Heart right ventricle (tissue), 16 donors: Measurements from ENCODE around the gene IP6K1. TPM values are rescaled to one million over a fixed set of nuclear protein-coding genes. Genes with fewer than 3 reads are reported as not detected.

ENCODE experiments used
- ATAC-seq, 8 donors: fragments of 200-7000 bp; cut with Tn5 transposase; one replicate each; pipeline ENCODE4 v1.9.1; 2020; ENCODE audit warnings: mild to moderate bottlenecking in 8 of 8, moderate library complexity in 8 of 8, moderate number of reproducible peaks in 1 of 8
- DNase-seq, 2 donors: peaks; one replicate each; pipeline ENCODE4 v3.0.0-alpha.2; 2020
- H3K27ac ChIP-seq, 10 donors: fragments of 200-600 bp; sonication (generic) in 2 of 10; one replicate each; pipeline versions ENCODE4 v1.5.0 to v1.8.0; 2020 to 2022; ENCODE audit warnings: mild to moderate bottlenecking in 3 of 10
- H3K27me3 ChIP-seq, 7 donors: fragments of 200-600 bp; one replicate each; pipeline ENCODE4 v1.8.0; 2021 to 2022; ENCODE audit warnings: mild to moderate bottlenecking in 2 of 7
- H3K36me3 ChIP-seq, 9 donors: fragments of 200-600 bp; sonication (generic) in 1 of 9; one replicate each; pipeline versions ENCODE4 v1.5.0 to v1.8.0; 2020 to 2022; ENCODE audit warnings: mild to moderate bottlenecking in 2 of 9
- H3K4me1 ChIP-seq, 9 donors: fragments of 200-600 bp; sonication (generic) in 1 of 9; one replicate each; pipeline versions ENCODE4 v1.5.0 to v1.8.0; 2020 to 2022; ENCODE audit warnings: mild to moderate bottlenecking in 4 of 9
- H3K4me3 ChIP-seq, 10 donors: fragments of 200-600 bp; sonication (generic) in 2 of 10; one replicate each; pipeline versions ENCODE4 v1.5.0 to v1.8.0; 2020 to 2022; ENCODE audit warnings: mild to moderate bottlenecking in 7 of 10, moderate library complexity in 2 of 10
- H3K9me3 ChIP-seq, 11 donors: fragments of 200-600 bp in 10 of 11; sonication (generic) in 2 of 11; one replicate each; pipeline versions ENCODE4 v1.5.0 to v1.8.0; 2013 to 2022; ENCODE audit warnings: mild to moderate bottlenecking in 2 of 11, control low read depth in 1 of 11, moderate library complexity in 1 of 11
- WGBS, 2 donors: extraction: QIAGEN DNeasy Blood & Tissue Kit; methylation state at CpG; one replicate each; pipeline ENCODE4 v1.1.7; 2013; ENCODE audit warnings: inconsistent platforms in 1 of 2; 5-methylcytosine and 5-hydroxymethylcytosine counted together
- intact Hi-C, 10 donors: fragments of 100-400 bp; cut with DNase I; formaldehyde crosslinking; loops; one replicate each; pipeline versions ENCODE4 v1.11.1 to v1.14.2; 2022
- polyA plus RNA-seq, 2 donors: library from polyadenylated mRNA; stranded (reverse); fragments of 200-250 nt; gene quantifications; one replicate each; pipeline ENCODE4 v1.2.3, GENCODE V29; 2013
- total RNA-seq, 10 donors: library from RNA; stranded (reverse); fragmentation: NEBNext Ultra II Directional in 3 of 10; extraction: Animal tissue kit (Norgen Biotek cat#: 25700) in 3 of 10; gene quantifications; one replicate each; pipeline versions ENCODE4 v1.2.1 to v1.2.4, GENCODE V29; 2021 to 2023
- TF ChIP-seq, protein P1 (sequence below), 9 donors: fragments of 200-600 bp; sonication (generic) in 2 of 9; IDR thresholded peaks; one replicate each; pipeline versions ENCODE4 v1.5.0 to v1.8.0; 2021 to 2022; ENCODE audit warnings: antibody characterized with exemption in 9 of 9, mild to moderate bottlenecking in 5 of 9, moderate library complexity in 1 of 9
- donor health status: Arrhythmogenic right ventricular cardiomyopathy.
- donor health status: ischemic (EF 13 %, LVEDD 7.1; RV severe dilation, severe dysfunction).
- donor health status: healthy with polysubstance abuse.
- donor health status: DM: no; HTN: yes; CAD: no.
- donor health status: DM: no; HTN: no; CAD: no.
- donor health status: ischemic (EF 25% LVEDD 6.9; RV normal size, moderate dysfunction).
- donor health status: ischemic (EF 25% LVEDD 5.7; RV mildly dilated, moderate dysfunction).
- donor health status: healthy.
- donor health status: DM: yes; HTN: yes; CAD: no.
- donor health status: Ischemic cardiomyopathy.
- donor health status: ischemic (EF 35%, LVEDD 5.7; RV mildly dilated, moderate dysfunction).
- donor health status: nonischemic (EF 11% LVEDD 7.7; RV severe dilation, severe dysfunction).
- donor health status: DM: yes; HTN: yes; CAD: no.
- donor health status: PGD.
- donor health status: ischemic (EF 29% LVEDD 5.4; RV normal size, mild dysfunction).
- donor health status: nonischemic (EF 23%, LVEDD 6.1; RV moderate dilation, normal function).

IP6K1 gene
- total and polyA plus RNA-seq, 12 donors, result 9.0 to 24.4 (median 16.5) TPM

GRCh38 chr3:49714728-49715550 lies 71.4 kb downstream of the IP6K1 start:
- Histone ChIP-seq H3K4me3 (no peak overlapping the region), H3K36me3 (peaks cover 0 to 68% (median 8%) of the 10 kb centered on the region in 9 donors), H3K9me3 (no peaks in the 10 kb centered on the region), H3K27ac (no peak overlapping the region), H3K4me1 (peaks cover 5 to 19% (median 14%) of the 10 kb centered on the region in 9 donors), H3K27me3 (no peaks in the 10 kb centered on the region)
- ATAC-seq (no peak), DNase-seq (no peak)
- WGBS, 2 donors, result 88 to 91% methylated on average over 13 of the region's 13 CpGs
- intact Hi-C loops, result no loop called here
- TF ChIP-seq, protein P1, sequence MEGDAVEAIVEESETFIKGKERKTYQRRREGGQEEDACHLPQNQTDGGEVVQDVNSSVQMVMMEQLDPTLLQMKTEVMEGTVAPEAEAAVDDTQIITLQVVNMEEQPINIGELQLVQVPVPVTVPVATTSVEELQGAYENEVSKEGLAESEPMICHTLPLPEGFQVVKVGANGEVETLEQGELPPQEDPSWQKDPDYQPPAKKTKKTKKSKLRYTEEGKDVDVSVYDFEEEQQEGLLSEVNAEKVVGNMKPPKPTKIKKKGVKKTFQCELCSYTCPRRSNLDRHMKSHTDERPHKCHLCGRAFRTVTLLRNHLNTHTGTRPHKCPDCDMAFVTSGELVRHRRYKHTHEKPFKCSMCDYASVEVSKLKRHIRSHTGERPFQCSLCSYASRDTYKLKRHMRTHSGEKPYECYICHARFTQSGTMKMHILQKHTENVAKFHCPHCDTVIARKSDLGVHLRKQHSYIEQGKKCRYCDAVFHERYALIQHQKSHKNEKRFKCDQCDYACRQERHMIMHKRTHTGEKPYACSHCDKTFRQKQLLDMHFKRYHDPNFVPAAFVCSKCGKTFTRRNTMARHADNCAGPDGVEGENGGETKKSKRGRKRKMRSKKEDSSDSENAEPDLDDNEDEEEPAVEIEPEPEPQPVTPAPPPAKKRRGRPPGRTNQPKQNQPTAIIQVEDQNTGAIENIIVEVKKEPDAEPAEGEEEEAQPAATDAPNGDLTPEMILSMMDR (IDR thresholded peaks at IDR 0.05), result no peak

DNA sequence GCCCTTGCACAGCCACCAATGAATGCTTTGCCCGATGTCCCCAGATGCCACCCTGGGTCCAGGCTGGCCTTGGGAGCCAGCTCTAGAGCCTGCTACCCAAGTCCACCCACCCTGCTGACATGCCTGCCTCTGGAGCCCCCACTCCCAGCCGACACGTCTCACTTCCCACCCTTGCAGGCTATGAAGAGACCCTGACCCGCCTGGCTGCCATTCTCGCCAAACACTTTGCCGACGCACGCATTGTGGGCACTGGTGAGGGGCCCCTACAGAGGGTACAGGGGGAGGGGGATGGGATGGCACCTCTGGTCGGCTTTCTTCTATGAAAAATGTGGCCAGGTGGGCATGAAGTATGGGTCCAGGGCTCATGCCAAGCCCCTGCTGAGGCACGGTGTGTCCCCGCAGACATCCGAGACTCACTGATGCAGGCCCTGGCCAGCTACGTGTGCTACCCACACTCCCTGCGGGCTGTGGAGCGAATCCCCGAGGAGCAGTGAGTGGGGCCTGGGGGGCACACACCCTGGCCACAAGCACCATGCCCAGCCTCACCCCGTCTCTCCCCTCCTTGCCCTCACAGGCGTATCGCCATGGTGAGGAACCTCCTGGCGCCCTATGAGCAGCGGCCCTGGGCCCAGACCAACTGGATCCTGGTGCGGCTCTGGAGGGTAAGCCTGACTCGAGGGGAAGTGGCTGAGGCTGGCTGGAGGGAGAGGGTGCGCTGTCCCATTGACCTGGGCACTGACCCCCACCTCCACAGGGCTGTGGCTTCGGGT lies 72.8 kb downstream of the IP6K1 start:
- DNase-seq, result no peak
- H3K9me3 ChIP-seq, result no peaks in the 10 kb centered on the region

GRCh38 chr3:49712631-49713317 lies 73.6 kb downstream of the IP6K1 start:
- Histone ChIP-seq H3K4me3 (no peak overlapping the region), H3K27me3 (no peaks in the 10 kb centered on the region), H3K9me3 (no peaks in the 10 kb centered on the region), H3K4me1 (no peaks in the 10 kb centered on the region), H3K27ac (no peak overlapping the region), H3K36me3 (peaks cover 0 to 80% (median 8%) of the 10 kb centered on the region in 9 donors)
- DNase-seq, result no peak
- TF ChIP-seq, protein P1 (IDR thresholded peaks at IDR 0.05), result no peak
- no peak for ATAC-seq
- intact Hi-C loops, result no loop called here
- WGBS, 2 donors, result 69 to 75% methylated on average over 7 of the region's 7 CpGs

More for the DNA sequence above, 72.8 kb downstream of the IP6K1 start:
- Histone ChIP-seq H3K4me1 (peaks cover 0 to 4% (median 1%) of the 10 kb centered on the region in 9 donors), H3K4me3 (no peak overlapping the region), H3K27ac (no peak overlapping the region), H3K36me3 (peaks cover 0 to 74% (median 8%) of the 10 kb centered on the region in 9 donors), H3K27me3 (no peaks in the 10 kb centered on the region)
- 93% methylated on average over 25 of the region's 25 CpGs for WGBS, 2 donors
- no peak for ATAC-seq
- TF ChIP-seq, protein P1 (IDR thresholded peaks at IDR 0.05), result no peak
- intact Hi-C loops, result no loop called here

DNA sequence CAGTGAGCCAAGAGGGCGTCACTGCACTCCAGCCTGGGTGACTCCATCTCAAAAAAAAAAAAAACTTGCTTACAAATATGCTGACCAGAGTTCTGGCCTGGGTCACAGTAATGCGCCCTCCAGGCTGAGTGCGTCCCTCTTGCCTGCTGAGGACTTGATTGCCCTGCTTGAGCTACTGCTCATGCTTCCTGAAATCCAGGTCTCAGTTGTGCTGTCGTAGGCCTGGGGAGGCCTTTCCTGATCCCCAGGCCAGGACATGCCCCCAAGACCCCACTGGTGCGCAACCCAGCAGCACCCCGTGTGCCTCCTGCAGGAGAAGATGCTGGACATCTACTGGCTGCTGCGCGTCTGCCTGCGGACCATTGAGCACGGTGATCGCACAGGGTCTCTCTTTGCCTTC lies 74.2 kb downstream of the IP6K1 start:
- TF ChIP-seq, protein P1 (IDR thresholded peaks at IDR 0.05), result no peak
- Histone ChIP-seq H3K4me1 (no peaks in the 10 kb centered on the region), H3K4me3 (no peak overlapping the region), H3K27me3 (no peaks in the 10 kb centered on the region), H3K36me3 (peaks cover 0 to 81% (median 8%) of the 10 kb centered on the region in 9 donors), H3K9me3 (no peaks in the 10 kb centered on the region), H3K27ac (no peak overlapping the region)
- DNase-seq (no peak), ATAC-seq (no peak)
- WGBS, 2 donors, result 92 to 96% methylated on average over 11 of the region's 11 CpGs
- intact Hi-C loops, result no loop called here
